Upper lobe of left lung (tissue), 6 donors: ENCODE measurements around the gene ADAMTS2. TPM values are rescaled to one million over a fixed set of nuclear protein-coding genes. Genes with fewer than 3 reads are reported as not detected.

Experiments
- ATAC-seq, 2 donors: fragments of 200-7000 bp; cut with Tn5 transposase; one replicate each; pipeline ENCODE4 v1.9.1; 2022; ENCODE audit warnings: mild to moderate bottlenecking in 2 of 2, moderate library complexity in 2 of 2; ENCODE audit not compliant: low FRiP score in 2 of 2
- DNase-seq, 2 donors: peaks; one replicate each; pipeline ENCODE4 v3.0.0-alpha.2; 2019 to 2020
- H3K27ac ChIP-seq, 4 donors: fragments of 200-600 bp; sonication (generic); one replicate each; pipeline ENCODE4 v1.5.1; 2016 to 2019
- H3K27me3 ChIP-seq, 4 donors: fragments of 200-600 bp; sonication (generic); one replicate each; pipeline ENCODE4 v1.5.1; 2017 to 2019
- H3K36me3 ChIP-seq, 4 donors: fragments of 200-600 bp; sonication (generic); one replicate each; pipeline ENCODE4 v1.5.1; 2016 to 2019
- H3K4me1 ChIP-seq, 4 donors: fragments of 200-600 bp; sonication (generic); one replicate each; pipeline ENCODE4 v1.5.1; 2018 to 2019
- H3K4me3 ChIP-seq, 4 donors: fragments of 200-600 bp; sonication (generic); one replicate each; pipeline ENCODE4 v1.5.1; 2017 to 2019; ENCODE audit warnings: mild to moderate bottlenecking in 2 of 4, moderate library complexity in 1 of 4
- H3K9me3 ChIP-seq, 4 donors: fragments of 200-600 bp; sonication (generic); one replicate each; pipeline ENCODE4 v1.5.1; 2018 to 2019
- CTCF ChIP-seq, 6 experiments: fragments of 450-650 bp in 4 of 6; fragments of 200-600 bp in 2 of 6; sonication (generic) in 2 of 6; IDR thresholded peaks; one replicate each; pipeline ENCODE4 v1.5.1; 2016 to 2019; ENCODE audit warnings: antibody characterized with exemption in 6 of 6
- EP300 ChIP-seq, 4 donors: sonication (generic); formaldehyde crosslinking; IDR thresholded peaks; one replicate each; pipeline ENCODE4 v1.5.1; 2017; ENCODE audit warnings: antibody characterized with exemption in 4 of 4, control low read depth in 2 of 4
- POLR2A ChIP-seq, 4 donors: fragments of 450-650 bp; IDR thresholded peaks; one replicate each; pipeline ENCODE4 v1.5.1; 2016 to 2017; ENCODE audit warnings: antibody characterized with exemption in 4 of 4, mild to moderate bottlenecking in 2 of 4
- POLR2AphosphoS5 ChIP-seq, 2 donors: sonication (generic); formaldehyde crosslinking; IDR thresholded peaks; one replicate each; pipeline ENCODE4 v1.5.1; 2017; ENCODE audit warnings: antibody characterized with exemption in 2 of 2
- WGBS, 2 donors: methylation state at CpG; one replicate each; pipeline ENCODE4 v1.1.5; 2017 to 2018; 5-methylcytosine and 5-hydroxymethylcytosine counted together
- total RNA-seq, 6 donors: library from RNA; depleted of rRNA in 4 of 6; stranded (reverse); fragments of >200 nt in 4 of 6; gene quantifications; one replicate each; pipeline versions ENCODE4 v1.1.0 to v1.2.1, GENCODE V29; 2016 to 2021
- donor health status: DM: no; HTN: no; CAD: no; lungs with moderate emphysema.
- donor health status: DM: no; HTN: yes; CAD: no; lungs with severe emphysema.

Gene ADAMTS2
- total RNA-seq, 6 donors from 2014 or later = 10.0 to 114 (median 25.7) TPM

DNA sequence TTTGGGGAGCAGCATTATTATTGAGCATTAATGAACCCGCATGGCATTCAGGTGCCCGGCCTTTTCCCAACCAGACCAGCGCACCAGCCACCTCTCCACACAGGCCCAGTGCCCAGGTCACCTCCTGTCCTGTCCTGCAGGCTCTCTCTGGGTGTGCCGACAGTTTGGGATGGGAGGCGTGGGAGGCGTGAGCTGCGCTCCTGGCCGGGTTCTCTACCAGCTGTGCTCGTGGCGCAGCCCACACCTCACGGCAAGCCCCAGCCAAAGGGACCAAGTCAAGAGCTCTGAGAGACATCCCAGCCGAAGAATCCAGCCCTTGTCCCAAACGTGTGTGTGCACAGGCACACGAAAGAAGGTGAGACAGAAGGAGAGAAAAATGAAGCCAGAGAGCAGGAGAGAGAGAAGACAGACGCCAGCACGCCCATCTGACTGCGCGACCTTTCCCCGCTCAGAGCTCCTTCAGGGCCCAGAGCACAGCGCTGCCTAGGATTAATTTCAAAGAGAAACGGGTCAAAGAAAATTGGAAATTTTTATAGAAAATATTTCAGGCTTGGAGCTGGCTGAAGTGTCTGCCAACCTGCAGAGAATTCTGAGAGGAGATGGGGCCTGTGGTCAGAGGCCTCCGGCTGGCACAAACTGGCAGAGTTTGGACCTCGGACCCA, 81.7 kb downstream of the ADAMTS2 start:
- H3K27ac ChIP-seq = no peak overlapping the region
- H3K9me3 ChIP-seq = no peaks in the 10 kb centered on the region
- peaks cover 10 to 24% (median 17%) of the 10 kb centered on the region in 4 donors for H3K4me1 ChIP-seq
- ATAC-seq (no peak), DNase-seq (peak; percentile 19 to 63)
- H3K36me3 ChIP-seq = no peaks in the 10 kb centered on the region
- no peaks in the 10 kb centered on the region for H3K27me3 ChIP-seq
- no peak for TF ChIP-seq POLR2A (IDR thresholded peaks at IDR 0.05)
- TF ChIP-seq CTCF (IDR thresholded peaks at IDR 0.05) = no peak
- TF ChIP-seq POLR2AphosphoS5 (IDR thresholded peaks at IDR 0.05) = no peak
- no peak for TF ChIP-seq EP300 (IDR thresholded peaks at IDR 0.05)
- 82 to 87% methylated on average over 15 to 23 of the region's 23 CpGs for WGBS, 2 donors
- H3K4me3 ChIP-seq = no peak overlapping the region

DNA sequence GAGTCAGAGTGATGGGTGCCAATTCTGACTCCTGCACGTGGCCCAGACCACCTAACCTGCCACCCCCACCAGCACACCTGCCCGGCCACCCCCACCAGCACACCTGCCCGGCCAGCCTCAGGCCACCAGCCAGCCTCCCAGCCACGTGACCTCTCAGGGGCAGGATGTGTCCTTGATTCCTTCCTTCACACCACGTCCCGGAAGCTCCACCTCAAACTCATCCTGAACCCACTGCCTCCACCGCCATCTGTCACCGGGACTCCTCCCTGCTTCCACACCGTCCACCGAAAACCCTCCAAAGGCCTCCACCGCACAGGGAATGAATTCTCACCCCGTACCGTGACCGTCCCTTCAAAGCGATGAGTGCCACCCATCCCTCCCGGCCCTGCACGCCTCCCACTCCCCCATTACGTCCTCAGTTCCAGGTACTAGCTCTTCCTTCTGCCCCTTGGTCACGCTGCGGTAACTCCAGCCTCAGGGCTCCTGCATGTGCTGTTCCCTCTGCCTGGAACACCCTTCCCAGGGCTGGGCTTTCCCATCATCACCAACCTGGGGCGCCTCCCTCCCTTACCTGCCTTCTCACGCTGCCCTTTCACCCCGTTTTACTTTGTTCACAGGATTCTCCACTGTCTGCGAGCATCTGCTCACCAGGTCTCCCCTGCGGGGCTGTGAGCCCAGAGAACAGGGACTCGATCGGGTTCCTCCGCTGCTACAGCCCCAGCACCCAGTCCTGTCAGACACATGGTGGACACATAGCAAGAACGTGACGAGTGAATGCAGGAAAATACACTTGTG, 82.9 kb downstream of the ADAMTS2 start:
- peak in 1 of 2 donors; percentile 17 for DNase-seq
- Histone ChIP-seq H3K9me3 (no peaks in the 10 kb centered on the region), H3K36me3 (no peaks in the 10 kb centered on the region), H3K27me3 (no peaks in the 10 kb centered on the region), H3K27ac (no peak overlapping the region), H3K4me1 (peaks cover 10 to 24% (median 17%) of the 10 kb centered on the region in 4 donors), H3K4me3 (no peak overlapping the region)
- TF ChIP-seq EP300 (IDR thresholded peaks at IDR 0.05) (no peak), POLR2AphosphoS5 (IDR thresholded peaks at IDR 0.05) (no peak), CTCF (IDR thresholded peaks at IDR 0.05) (no peak), POLR2A (IDR thresholded peaks at IDR 0.05) (no peak)
- 86% methylated on average over 26 to 30 of the region's 30 CpGs for WGBS, 2 donors
- ATAC-seq = no peak

- peak; percentile 27 to 73 for DNase-seq
- H3K27ac ChIP-seq = no peak overlapping the region
- H3K9me3 ChIP-seq = no peaks in the 10 kb centered on the region
- no peak for ATAC-seq
- no peaks in the 10 kb centered on the region for H3K36me3 ChIP-seq
- no peaks in the 10 kb centered on the region for H3K27me3 ChIP-seq
- no peak overlapping the region for H3K4me3 ChIP-seq
- H3K4me1 ChIP-seq = peaks cover 10 to 22% (median 14%) of the 10 kb centered on the region in 4 donors
- TF ChIP-seq CTCF (IDR thresholded peaks at IDR 0.05) (peak in 1 of 6 experiments; percentile 14), EP300 (IDR thresholded peaks at IDR 0.05) (no peak), POLR2A (IDR thresholded peaks at IDR 0.05) (no peak), POLR2AphosphoS5 (IDR thresholded peaks at IDR 0.05) (no peak)
- WGBS, 2 donors = 61 to 69% methylated on average over 10 to 16 of the region's 21 CpGs
Observed at GRCh38 chr5:179261301-179262125, 83.7 kb downstream of the ADAMTS2 start.

DNA sequence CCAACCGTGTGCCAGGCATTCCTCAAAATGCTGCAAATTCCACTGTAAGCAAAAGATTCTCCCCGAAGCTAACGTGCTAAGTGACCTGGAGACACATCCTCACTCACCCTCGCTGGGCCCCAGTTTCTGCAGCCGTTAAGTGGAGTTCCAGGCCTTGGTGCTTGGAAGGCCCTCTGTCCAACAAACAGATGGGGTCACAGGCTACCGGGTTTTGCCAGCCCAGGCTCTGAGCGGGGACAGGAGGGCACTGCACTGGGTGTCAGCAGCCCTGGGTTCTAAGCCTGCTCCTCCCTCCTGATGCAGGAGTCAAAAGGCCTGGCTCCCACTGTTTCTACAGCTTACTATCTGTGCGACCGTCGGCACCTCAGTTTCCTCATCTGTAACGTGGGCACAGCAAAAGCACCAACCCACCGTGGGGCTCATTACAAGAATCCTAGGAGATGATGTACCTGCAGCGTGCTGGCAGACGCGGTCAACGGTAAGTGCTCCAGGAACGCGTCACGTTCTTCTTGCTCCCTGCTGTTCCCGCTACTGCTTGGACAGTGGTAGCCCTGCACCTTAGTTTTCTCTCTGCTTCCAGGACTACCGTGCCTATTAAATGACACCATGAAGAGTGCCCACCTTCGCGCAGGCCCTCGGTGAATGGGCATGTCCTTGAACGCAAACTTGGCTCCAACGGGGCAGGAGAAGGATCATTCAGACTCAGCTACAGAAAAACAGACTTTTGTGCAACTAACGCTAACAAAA, 84.8 kb downstream of the ADAMTS2 start:
- Histone ChIP-seq H3K27me3 (no peaks in the 10 kb centered on the region), H3K4me3 (no peak overlapping the region), H3K36me3 (no peaks in the 10 kb centered on the region), H3K9me3 (no peaks in the 10 kb centered on the region), H3K27ac (no peak overlapping the region), H3K4me1 (peaks cover 4 to 13% (median 9%) of the 10 kb centered on the region in 4 donors)
- DNase-seq = peak in 1 of 2 donors; percentile 13
- ATAC-seq = no peak
- TF ChIP-seq EP300 (IDR thresholded peaks at IDR 0.05) (no peak), CTCF (IDR thresholded peaks at IDR 0.05) (no peak), POLR2AphosphoS5 (IDR thresholded peaks at IDR 0.05) (no peak), POLR2A (IDR thresholded peaks at IDR 0.05) (no peak)
- 89% methylated on average over 24 to 27 of the region's 27 CpGs for WGBS, 2 donors
